Endothelial cell of umbilical vein (primary cell): ENCODE results near the gene GRB2. TPM values are rescaled to one million over a fixed set of nuclear protein-coding genes. Genes with fewer than 3 reads are reported as not detected.

ENCODE experiments used
- BruUV-seq: library from RNA; stranded (reverse); fragments of 400-500 nt; replicated peaks from 2 replicates; lab custom pipeline; 2021; lab: Mats Ljungman, UMichigan
- CTCF ChIA-PET: fragments of 300-600, 350-600 bp; sonication (Branson Sonifier 250); formaldehyde crosslinking; loops from one replicate; lab custom pipeline; 2021; ENCODE audit warnings: antibody characterized with exemption, inconsistent platforms; lab: Charles Lee
- POLR2A ChIA-PET: fragments of 300-600, 350-600 bp; sonication (Branson Sonifier 250); formaldehyde crosslinking; loops from one replicate; lab custom pipeline; 2021; ENCODE audit warnings: antibody characterized with exemption, inconsistent platforms; lab: Charles Lee
- DNase-seq: peaks from one replicate; pipeline ENCODE4 v3.0.0-alpha.2; 2011; ENCODE audit warnings: low read depth, low spot score
- FAIRE-seq: peaks from 2 replicates; lab custom pipeline; 2011; peaks lifted over from hg19 to GRCh38; lab: Jason Lieb, UNC
- H2AFZ ChIP-seq: 2 replicates; pipeline ENCODE4 v1.6.0; 2012; ENCODE audit warnings: low read depth, low read length, control low read depth, inconsistent platforms
- H3K27ac ChIP-seq: 2 replicates; pipeline ENCODE4 v1.5.1; 2011; ENCODE audit warnings: low read depth, mild to moderate bottlenecking, control low read depth, low read length, moderate library complexity; ENCODE audit not compliant: insufficient read depth
- H3K27me3 ChIP-seq, 2 experiments: 2 replicates each; pipeline versions ENCODE4 v1.6.0 to v1.6.1; 2011; ENCODE audit warnings: low read length in 2 of 2, mixed read lengths in 1 of 2; ENCODE audit not compliant: control insufficient read depth in 2 of 2, insufficient read depth in 2 of 2
- H3K36me3 ChIP-seq, 2 experiments: 2 replicates in 1 of 2; 3 replicates in 1 of 2; pipeline ENCODE4 v1.5.1; 2011; ENCODE audit warnings: low read length in 2 of 2, mild to moderate bottlenecking in 1 of 2, moderate library complexity in 1 of 2; ENCODE audit not compliant: control insufficient read depth in 2 of 2, insufficient read depth in 2 of 2; ENCODE audit errors: extremely low read depth in 1 of 2
- H3K4me1 ChIP-seq: 3 replicates; pipeline ENCODE4 v1.5.1; 2011; ENCODE audit warnings: mild to moderate bottlenecking, low read length; ENCODE audit not compliant: control insufficient read depth, insufficient read depth; ENCODE audit errors: extremely low read depth
- H3K4me2 ChIP-seq: 2 replicates; pipeline ENCODE4 v1.6.1; 2011; ENCODE audit warnings: low read length, control low read depth, mixed read lengths; ENCODE audit not compliant: insufficient read depth
- H3K4me3 ChIP-seq, 3 experiments: fragments of 200-600 bp in 1 of 3; sonication (generic), shearing (Covaris generic) in 1 of 3; replicated peaks in 1 of 3; 2 replicates each; pipeline ENCODE4 v1.5.1; 2011 to 2016; ENCODE audit warnings: control low read depth in 3 of 3, low read length in 3 of 3, mild to moderate bottlenecking in 2 of 3, inconsistent platforms in 1 of 3, low read depth in 1 of 3, moderate library complexity in 1 of 3; ENCODE audit not compliant: insufficient read depth in 1 of 3
- H3K79me2 ChIP-seq: 2 replicates; pipeline ENCODE4 v1.6.0; 2012; ENCODE audit warnings: low read length, inconsistent platforms; ENCODE audit not compliant: control insufficient read depth, insufficient read depth
- H3K9ac ChIP-seq: replicated peaks from 2 replicates; pipeline ENCODE3; 2011; ENCODE audit warnings: low read length, control low read depth; ENCODE audit not compliant: insufficient read depth; ENCODE audit errors: extremely low read depth
- H3K9me1 ChIP-seq: replicated peaks from 3 replicates; pipeline ENCODE4 v1.6.0; 2011; ENCODE audit warnings: mild to moderate bottlenecking, low read length; ENCODE audit not compliant: control insufficient read depth, insufficient read depth; ENCODE audit errors: extremely low read depth
- H3K9me3 ChIP-seq: replicated peaks from 2 replicates; pipeline ENCODE4 v1.5.1; 2012; ENCODE audit warnings: low read length, inconsistent platforms; ENCODE audit not compliant: control insufficient read depth, insufficient read depth
- H4K20me1 ChIP-seq: replicated peaks from 2 replicates; pipeline ENCODE3; 2011; ENCODE audit warnings: mild to moderate bottlenecking, low read length; ENCODE audit not compliant: control insufficient read depth, insufficient read depth; ENCODE audit errors: extremely low read depth
- EZH2 ChIP-seq: IDR thresholded peaks from 2 replicates; pipeline ENCODE4 v1.6.1; 2012; ENCODE audit warnings: borderline replicate concordance, low read depth, mild to moderate bottlenecking, moderate library complexity, low read length, inconsistent platforms; ENCODE audit not compliant: severe bottlenecking
- FOS ChIP-seq: IDR thresholded peaks from 2 replicates; pipeline ENCODE4 v1.6.1; 2011; ENCODE audit warnings: mild to moderate bottlenecking, low read length, moderate library complexity, borderline replicate concordance; ENCODE audit not compliant: insufficient read depth
- GATA2 ChIP-seq: IDR thresholded peaks from 2 replicates; pipeline ENCODE4 v1.7.0; 2011; ENCODE audit warnings: low read depth, mild to moderate bottlenecking, moderate library complexity, mixed read lengths, low read length; ENCODE audit not compliant: insufficient read length, insufficient read depth
- JUN ChIP-seq: IDR thresholded peaks from 2 replicates; pipeline ENCODE4 v1.6.1; 2011; ENCODE audit warnings: borderline replicate concordance, low read depth; ENCODE audit not compliant: insufficient read length, insufficient read depth
- MYC ChIP-seq: IDR thresholded peaks from one replicate; pipeline ENCODE4 v1.6.1; 2011; ENCODE audit warnings: mild to moderate bottlenecking, low read depth, low read length
- POLR2A ChIP-seq: IDR thresholded peaks from 2 replicates; pipeline ENCODE4 v1.6.1; 2012; ENCODE audit warnings: low read depth, mild to moderate bottlenecking, control low read depth, low read length
- POLR2AphosphoS5 ChIP-seq: IDR thresholded peaks from 2 replicates; pipeline ENCODE4 v1.6.1; 2012; ENCODE audit warnings: low read depth, mild to moderate bottlenecking, control low read depth, low read length, moderate library complexity; ENCODE audit not compliant: insufficient read depth
- dilution Hi-C: fragments of 300-500 bp; cut with MboI; formaldehyde crosslinking; loops from one replicate; pipeline ENCODE4 v1.15.0; 2019; ENCODE audit warnings: low sequenced_read_pairs; ENCODE audit not compliant: extremely low pct_ligation_motif_present
- intact Hi-C: fragments of 100-400 bp; cut with micrococcal nuclease; formaldehyde crosslinking; loops from one replicate; pipeline ENCODE4 v1.10.0; 2022
- polyA plus RNA-seq, 4 experiments: library from polyadenylated mRNA; depleted of rRNA in 3 of 4; stranded (reverse) in 3 of 4; unstranded in 1 of 4; fragments of >200 nt; gene quantifications; 2 replicates each; pipeline versions ENCODE4 v1.2.1 to v1.2.3, GENCODE V29; 2011 to 2012; ENCODE audit warnings: missing spikeins in 1 of 4
- total RNA-seq: library from RNA; stranded (reverse); gene quantifications from 2 replicates; pipeline ENCODE4 v1.2.3, GENCODE V29; 2021
- TF ChIP-seq, protein P1 (sequence below): IDR thresholded peaks from 2 replicates; pipeline ENCODE4 v1.6.1; 2011; ENCODE audit not compliant: insufficient read depth, insufficient read length
- TF ChIP-seq, protein P2 (sequence below), 2 donors: IDR thresholded peaks; 1 replicate in 1 of 2; 2 replicates in 1 of 2; pipeline ENCODE4 v1.5.1; 2011; ENCODE audit warnings: low read length in 2 of 2, mild to moderate bottlenecking in 2 of 2, moderate library complexity in 2 of 2, control low read depth in 1 of 2, inconsistent platforms in 1 of 2, low read depth in 1 of 2; ENCODE audit not compliant: insufficient read depth in 1 of 2; ENCODE audit errors: extremely low read depth in 1 of 2

The GRB2 gene
- total and polyA plus RNA-seq, 2 donors (not counting 3 experiments of a cell fraction or from before 2014, with no cell fraction given) = 51.5 to 93.9 TPM

DNA sequence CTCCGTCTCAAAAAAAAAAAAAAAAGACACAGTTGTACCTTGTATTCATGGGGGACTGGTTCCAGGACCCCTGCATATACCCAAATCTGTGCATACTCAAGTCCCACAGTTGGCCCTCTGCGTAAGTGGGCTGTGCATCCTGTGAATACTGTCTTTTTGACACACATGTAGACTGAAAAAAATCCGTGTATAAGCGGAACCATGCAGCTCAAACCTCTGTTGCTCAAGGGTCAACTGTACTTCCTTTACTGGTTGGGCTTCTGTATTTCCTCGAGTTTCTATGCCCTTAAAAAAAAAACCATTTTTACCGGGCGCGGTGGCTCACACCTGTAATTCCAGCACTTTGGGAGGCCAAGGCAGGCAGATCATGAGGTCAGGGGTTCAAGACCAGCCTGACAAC is 52.3 kb downstream of the GRB2 start:
- Histone ChIP-seq H2AFZ (no peak overlapping the region), H3K9me3 (no peaks in the 10 kb centered on the region), H3K4me3 (no peak overlapping the region), H4K20me1 (peaks cover 3% of the 10 kb centered on the region), H3K27me3 (no peaks in the 10 kb centered on the region), H3K4me2 (no peak overlapping the region), H3K79me2 (peaks cover 52% of the 10 kb centered on the region), H3K27ac (no peak overlapping the region), H3K9me1 (no peaks in the 10 kb centered on the region), H3K36me3 (no peaks in the 10 kb centered on the region), H3K4me1 (peaks cover 9% of the 10 kb centered on the region), H3K9ac (no peak overlapping the region)
- dilution Hi-C loops (no loop called here), intact Hi-C loops (no loop called here)
- TF ChIP-seq MYC = no peak
- TF ChIP-seq, protein P1, sequence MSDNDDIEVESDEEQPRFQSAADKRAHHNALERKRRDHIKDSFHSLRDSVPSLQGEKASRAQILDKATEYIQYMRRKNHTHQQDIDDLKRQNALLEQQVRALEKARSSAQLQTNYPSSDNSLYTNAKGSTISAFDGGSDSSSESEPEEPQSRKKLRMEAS = no peak
- no peak for TF ChIP-seq POLR2AphosphoS5
- no peak for TF ChIP-seq JUN
- no peak for TF ChIP-seq POLR2A
- TF ChIP-seq, protein P2, sequence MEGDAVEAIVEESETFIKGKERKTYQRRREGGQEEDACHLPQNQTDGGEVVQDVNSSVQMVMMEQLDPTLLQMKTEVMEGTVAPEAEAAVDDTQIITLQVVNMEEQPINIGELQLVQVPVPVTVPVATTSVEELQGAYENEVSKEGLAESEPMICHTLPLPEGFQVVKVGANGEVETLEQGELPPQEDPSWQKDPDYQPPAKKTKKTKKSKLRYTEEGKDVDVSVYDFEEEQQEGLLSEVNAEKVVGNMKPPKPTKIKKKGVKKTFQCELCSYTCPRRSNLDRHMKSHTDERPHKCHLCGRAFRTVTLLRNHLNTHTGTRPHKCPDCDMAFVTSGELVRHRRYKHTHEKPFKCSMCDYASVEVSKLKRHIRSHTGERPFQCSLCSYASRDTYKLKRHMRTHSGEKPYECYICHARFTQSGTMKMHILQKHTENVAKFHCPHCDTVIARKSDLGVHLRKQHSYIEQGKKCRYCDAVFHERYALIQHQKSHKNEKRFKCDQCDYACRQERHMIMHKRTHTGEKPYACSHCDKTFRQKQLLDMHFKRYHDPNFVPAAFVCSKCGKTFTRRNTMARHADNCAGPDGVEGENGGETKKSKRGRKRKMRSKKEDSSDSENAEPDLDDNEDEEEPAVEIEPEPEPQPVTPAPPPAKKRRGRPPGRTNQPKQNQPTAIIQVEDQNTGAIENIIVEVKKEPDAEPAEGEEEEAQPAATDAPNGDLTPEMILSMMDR (IDR thresholded peaks at IDR 0.05; ENCODE audit: extremely low read depth in 1 of 2, insufficient read depth in 1 of 2, low read depth in 1 of 2, low read length in 2 of 2) = no peak
- TF ChIP-seq EZH2 = no peak
- TF ChIP-seq FOS = no peak
- TF ChIP-seq GATA2 = no peak
- FAIRE-seq (no peak), DNase-seq (no peak)
- BruUV-seq = no TSS peak
- ChIA-PET CTCF (interaction anchor here (0.6 to 1.9 kb wide), 4 partner anchors 12 to 52 kb away, joined by 3 to 6 read pairs (median 4); partner anchors contain the start of gene GRB2), POLR2A (no interaction called here)
